NCI-H2171 (cell line): ENCODE measurements around the gene AK1.

Source experiments
- DNase-seq: peaks from one replicate; lab custom pipeline; 2025; lab: John Stamatoyannopoulos, UW

The AK1 gene

GRCh38 chr9:127818574-127818973 lies 58.9 kb downstream of the AK1 start:
- no peak for DNase-seq

- peak; percentile 52 for DNase-seq
These were observed 59.5 kb downstream of the AK1 start for GRCh38 chr9:127817881-127818434.

GRCh38 chr9:127816728-127817127 lies 60.7 kb downstream of the AK1 start:
- DNase-seq, result no peak
